ENCODE results near the gene FOSL2.

- TF ChIP-seq CTCF (conservative IDR thresholded peaks at IDR 0.05 in 1 of 2, IDR thresholded peaks at IDR 0.05 in 1 of 2; ENCODE audit: extremely low read depth in 1 of 2, insufficient read depth in 1 of 2, low read depth in 1 of 2, low read length in 2 of 2) = no peak
- no peak for TF ChIP-seq EZH2 (IDR thresholded peaks at IDR 0.05; ENCODE audit: borderline replicate concordance, low read length)
These were observed 7.8 kb downstream of the FOSL2 start for GRCh38 chr2:28400419-28400818.

Data from mammary epithelial cell (primary cell).